NCI-H187 (cell line): ENCODE results near the gene KIF18B.

Experiments
- DNase-seq, 2 experiments: peaks; one replicate each; lab custom pipeline; 2025; lab: John Stamatoyannopoulos, UW

The KIF18B gene

DNA sequence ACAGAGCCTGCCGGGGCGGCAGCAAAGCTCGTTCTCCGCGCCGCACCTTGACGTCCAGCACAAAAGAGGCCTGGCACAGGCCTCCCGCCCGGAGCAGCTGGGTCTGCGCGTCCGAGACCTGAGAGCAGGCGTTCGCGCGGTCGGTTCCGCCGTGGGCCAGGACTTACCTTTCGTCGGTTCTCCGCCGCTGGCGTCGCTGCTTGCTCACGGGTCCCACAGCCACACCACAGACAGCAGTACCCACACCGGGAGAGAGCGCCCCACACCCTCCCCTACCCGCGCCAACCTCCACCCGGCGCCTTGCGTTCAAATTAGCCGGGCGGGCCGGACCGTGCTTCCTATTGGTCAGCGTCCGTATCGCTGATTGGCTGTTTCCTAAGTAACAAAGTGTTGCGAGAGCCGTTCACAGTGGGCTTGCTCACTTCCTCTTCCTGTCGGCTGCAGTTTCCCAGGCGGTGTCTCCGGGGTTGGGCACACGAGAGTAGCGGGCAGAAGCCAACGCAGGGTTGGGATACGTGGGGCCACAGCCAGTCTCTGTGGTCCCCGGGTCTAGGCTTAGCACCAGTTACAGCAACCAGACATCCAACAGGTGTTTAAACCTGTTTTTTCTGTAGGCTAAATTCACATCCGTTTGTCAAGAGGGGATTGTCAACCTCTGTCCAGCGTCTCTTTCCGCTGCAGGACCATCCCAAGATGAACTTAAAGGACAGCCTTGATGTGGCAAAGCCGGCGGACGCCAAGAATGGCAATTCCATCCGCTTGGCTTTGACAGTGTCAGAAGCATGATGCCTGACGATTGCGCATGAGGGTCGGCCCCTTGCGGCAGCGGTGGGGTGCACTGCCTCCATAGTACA is at the start of gene KIF18B:
Gene KIF18B, minus strand, starts transcription at position 313 of the 854 bp plus-strand sequence. CDS start 11,429 bp downstream, outside the sequence.
- DNase-seq: peak; percentile 79 to 90

DNA sequence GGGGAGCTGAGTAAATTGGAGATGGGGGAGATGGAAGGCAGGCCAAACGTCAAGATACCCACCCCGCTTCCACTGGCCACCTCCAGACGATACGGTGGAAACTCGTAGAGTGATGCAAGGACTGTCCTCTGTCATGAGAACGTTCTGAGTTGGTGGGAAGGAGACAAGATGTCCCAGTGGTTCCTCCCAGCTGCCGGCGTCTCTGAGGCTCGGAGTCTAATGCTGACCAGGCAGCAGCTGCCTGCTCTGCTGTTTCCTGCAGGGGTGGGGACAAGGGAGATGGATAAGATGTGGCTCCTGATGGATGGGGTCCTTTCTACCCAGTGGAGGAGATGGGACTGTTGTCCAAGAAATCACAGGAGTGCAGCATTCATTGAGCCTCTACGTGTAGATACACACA is 48.7 kb upstream of the KIF18B start:
- no peak for DNase-seq

DNA sequence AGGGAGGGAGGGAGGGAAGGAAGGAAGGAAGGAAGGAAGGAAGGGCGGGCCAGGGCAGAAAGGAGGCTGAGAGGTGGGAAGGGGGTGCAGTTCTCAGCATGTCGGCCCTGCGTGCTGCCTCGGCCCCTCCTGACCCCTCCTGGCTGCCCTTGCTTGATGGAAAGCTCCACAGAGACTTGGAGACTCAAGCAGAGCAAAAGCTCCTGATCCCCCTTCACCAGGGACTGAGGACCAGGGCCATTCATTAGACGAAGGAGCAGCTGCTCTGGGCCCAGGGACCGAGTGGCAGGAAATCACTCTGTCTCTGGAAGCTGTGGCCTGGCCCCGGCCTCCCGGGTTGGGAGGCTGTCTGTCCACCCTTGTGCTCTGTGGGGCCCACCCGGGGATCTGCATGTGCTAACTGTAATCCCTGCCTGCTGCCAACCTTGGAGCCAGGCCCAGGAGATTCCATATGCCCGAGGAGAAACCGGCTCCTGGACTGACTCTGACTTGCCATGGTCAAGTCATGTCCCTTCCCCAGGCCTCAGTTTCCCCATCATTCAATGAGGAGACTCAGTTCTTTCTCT is 47.9 kb upstream of the KIF18B start:
- no peak for DNase-seq

DNA sequence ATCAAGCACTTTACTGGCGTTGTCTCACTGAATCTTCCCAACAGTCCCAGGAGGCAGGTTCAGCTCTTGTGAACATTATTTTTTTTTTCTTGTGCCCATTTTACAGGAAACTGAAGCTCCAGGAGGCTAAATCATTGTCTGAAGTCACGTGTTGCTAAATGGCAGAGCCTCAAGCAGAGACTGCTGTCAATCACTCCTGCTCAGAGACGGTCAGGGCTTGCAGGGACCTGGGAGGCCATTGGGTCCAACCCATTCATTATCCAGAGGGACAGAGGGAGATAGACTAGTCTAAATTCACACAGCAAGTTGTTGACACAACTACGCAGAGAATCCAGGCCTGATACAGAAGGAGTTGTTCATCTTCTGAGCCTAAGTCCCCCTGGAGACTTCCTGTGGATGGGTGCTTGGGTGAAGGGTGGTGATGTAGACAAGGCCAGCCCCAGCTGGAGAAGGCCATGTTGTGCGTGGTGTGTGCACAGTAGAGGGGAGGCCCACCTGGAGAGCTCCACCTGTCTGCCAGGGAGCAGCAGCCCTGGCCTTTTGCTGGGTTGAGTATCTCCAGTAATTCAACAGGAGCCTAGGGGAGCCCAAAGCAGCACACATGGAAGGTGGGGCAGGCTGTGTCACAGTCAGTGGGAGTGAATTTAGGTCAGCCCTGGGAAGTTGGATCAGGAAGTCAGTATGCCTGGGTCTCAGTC is 44.8 kb upstream of the KIF18B start:
- no peak for DNase-seq

DNA sequence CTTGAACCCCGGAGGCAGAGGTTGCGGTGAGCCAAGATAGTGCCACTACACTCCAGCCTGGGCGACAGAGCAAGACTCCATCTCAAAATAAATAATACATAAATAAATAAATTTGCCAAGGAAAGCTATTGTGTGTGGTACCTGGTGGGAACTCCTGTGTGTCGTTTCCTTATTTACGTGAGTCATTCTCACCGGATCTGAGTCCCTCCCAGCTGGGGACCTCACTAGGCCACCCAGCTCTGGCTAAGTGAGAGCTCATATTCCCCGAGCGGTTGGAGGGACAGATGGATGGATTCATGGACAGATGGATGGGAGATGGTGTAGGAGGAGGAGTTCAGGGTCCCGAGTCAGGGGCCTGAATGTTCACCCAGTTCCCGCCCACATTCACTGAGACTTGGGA is 43.4 kb upstream of the KIF18B start:
- no peak for DNase-seq

DNA sequence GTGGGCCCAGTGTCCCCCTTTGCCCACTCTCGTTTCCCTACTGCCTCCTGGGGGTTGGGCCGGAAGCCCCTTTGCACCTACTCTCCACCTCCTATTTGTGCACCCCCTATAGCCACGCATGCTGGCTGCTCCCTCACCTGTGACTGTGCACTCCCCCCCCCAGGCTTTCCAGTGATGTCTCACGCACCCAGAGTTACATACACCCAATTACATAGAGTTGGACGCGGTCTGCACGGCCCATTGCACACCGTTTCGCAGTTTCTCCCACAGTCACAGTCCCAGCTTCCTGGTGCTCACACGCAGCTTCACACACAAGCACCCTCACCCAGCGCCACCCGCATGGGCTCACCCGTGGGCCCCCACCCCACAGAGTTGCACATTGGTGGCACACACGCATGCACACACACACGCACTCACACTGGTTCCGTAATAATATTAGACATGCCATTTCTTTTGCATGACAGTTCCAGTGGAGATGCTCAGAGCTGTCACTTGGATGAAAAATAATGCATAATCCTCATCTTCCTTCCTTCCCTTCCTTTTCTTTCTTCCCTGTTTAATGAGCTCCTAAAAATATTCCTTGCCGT is 42.1 kb upstream of the KIF18B start:
- no peak for DNase-seq

DNA sequence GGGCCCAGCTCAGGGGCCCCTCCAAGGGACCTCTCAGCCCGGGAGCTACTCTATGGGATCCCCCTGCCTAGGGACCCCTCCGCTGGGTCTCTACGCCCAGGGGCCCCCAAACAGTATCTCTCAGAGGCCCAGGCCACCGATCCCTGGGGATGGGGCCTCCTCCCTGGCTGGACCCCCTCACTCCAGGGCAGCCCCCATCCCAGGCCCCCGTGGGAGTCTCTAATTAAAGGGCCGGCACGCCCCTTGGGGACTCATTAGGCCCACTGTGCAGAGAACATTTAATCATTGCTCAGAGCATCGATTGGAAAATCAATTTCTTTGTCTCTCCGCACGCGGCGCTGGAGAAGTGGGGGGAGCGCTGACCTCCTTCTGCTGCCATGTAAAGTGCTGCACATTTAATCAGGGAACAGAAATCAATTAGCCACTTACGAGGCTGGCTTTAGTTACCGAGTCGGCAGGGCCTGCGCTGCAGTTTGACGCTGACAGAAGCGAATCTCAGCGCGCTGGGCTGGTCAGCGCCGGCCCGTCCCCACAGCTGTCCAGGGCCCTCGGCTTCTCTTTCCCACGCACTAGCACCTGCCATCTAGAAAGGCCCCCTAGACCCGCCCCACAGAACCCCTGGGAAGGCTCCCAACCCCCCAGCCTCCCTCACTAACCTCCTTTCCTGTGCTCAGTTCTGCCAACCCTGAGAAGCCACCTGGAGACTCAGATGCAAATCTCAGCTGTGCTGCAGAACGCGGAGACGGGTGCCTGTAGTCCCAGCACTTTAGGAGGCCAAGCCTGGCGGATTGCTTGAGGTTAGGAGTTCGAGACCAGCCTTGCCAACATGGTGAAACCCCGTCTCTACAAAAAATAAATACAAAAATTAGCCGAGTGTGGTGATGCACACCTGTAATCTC is 40.7 kb upstream of the KIF18B start:
- DNase-seq: no peak

DNA sequence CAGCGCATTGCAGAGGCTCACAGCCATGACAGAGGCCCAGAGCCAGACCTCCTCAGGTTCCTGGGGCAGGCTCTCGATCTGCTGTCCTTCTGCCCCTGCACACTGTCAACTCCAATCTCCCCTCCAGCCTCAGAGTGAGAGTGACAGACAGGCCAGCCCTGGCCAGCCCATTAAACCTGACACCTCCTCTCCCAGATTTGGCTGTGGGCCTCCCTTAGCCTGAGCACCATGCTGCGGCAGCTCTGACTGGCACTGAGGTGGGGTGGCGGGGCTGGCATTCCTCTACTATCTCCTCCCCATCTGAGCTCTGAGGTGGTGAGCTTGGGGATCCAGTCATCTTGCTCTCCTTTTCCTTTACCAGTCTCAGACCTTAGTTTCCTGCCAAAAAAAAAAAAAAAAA is 36.0 kb upstream of the KIF18B start:
- no peak for DNase-seq

DNA sequence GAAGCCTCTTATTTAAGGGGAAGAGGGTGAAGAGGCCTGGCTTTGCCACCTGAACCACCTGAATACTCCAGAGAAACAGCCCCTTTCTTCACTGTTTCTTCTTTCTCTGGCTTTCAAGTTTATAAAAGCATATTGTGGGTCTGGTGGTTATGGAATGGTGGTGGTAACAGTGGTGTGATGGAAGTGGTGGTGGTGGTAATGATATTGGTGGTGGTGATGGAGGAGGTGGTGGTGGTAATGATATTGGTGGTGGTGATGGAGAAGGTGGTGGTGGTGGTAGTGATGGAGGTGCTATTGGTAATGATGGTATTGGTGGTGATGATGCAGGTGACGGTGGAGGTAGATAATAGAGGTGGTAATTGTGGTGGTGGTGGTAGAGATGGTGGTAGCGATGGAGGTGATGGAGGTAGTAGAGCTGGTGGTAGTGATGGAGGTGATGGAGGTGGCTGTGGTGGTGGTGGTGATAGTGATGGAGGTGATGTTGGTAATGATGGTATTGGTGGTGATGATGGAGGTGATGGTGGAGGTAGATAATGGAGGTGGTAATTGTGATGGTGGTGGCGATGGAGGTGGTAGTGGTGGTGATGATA is 34.6 kb upstream of the KIF18B start:
- no peak for DNase-seq

DNA sequence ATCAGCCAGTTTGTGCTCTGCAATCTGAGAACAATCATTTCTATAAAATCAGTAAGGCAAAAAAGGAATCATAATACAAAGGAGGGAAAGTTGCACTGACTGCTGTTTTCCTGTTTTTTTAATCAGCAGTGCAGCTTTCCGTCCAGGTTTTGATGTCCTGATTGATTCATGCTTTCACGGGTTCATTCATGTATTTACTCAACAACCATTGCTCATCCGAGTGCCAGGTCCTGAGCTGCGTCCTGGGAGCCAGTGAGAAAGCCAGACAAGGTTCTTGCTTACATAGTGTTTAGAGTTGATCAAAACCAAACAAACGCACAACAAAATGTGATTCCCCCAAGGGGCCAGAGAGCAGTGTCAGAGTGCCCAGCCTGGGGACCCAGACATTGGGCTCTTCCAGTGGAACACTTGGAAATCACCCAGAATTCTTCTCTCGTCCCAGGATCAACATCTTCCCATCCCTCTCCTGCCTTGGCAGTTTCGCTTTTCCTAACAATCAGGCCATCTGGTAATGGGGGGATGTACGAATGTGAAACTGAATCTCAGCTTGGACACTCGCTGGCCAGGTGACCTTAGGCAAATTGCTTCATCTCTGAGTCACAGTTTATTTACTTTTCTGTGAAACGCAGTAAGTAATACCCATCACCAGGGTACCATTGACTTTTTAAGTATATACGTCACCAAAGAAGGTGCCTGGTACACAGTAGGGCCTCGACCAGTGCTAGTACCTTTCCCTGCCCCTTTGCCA is 33.8 kb upstream of the KIF18B start:
- DNase-seq: no peak

DNA sequence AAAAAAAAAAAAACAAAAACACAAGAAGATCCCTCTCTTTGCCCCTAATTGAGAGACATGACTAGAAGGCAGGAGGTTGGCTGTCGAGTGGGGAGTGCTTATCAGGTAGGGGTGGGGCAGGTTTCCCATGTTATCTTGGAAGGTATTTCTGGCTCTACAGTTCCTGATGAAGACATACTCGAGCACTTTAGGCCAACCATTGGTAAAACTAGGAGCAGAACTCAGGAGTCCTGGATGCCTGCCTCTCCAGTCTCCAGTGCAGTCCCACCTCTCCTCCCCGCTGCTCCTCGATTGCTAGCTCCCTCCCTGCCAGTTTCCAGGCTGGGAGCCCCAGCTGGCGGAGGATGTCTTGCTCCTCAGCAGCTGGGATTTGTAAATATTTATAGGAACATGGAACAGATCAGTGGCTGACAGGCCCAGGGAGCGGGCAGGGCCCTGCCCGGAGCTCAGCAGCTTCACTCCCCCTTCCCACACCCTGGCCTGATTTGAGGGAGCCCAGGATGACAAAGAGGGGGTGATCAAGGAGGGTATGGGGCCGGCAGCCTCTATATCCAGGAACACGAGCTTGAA is 31.9 kb upstream of the KIF18B start:
- DNase-seq: no peak

DNA sequence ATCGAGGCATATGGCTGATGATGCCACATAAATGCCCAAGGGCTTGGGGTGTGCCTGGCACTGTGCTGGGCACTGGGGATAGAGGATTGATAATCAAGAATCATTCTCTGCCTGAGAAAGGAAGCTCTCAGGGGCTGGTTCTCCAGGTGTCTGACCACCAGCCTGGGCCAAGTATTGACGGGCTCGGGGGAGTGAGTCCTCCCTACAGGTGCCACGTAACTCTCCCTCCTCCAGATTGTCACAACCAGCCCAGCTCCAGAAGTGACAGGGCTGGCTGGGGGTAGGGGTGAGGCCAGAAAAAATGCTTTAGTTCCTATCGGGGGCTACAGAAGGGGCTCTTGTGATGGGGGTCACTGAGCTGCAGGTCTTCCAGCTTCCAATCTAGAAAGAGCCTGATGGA is 31.2 kb upstream of the KIF18B start:
- no peak for DNase-seq

DNA sequence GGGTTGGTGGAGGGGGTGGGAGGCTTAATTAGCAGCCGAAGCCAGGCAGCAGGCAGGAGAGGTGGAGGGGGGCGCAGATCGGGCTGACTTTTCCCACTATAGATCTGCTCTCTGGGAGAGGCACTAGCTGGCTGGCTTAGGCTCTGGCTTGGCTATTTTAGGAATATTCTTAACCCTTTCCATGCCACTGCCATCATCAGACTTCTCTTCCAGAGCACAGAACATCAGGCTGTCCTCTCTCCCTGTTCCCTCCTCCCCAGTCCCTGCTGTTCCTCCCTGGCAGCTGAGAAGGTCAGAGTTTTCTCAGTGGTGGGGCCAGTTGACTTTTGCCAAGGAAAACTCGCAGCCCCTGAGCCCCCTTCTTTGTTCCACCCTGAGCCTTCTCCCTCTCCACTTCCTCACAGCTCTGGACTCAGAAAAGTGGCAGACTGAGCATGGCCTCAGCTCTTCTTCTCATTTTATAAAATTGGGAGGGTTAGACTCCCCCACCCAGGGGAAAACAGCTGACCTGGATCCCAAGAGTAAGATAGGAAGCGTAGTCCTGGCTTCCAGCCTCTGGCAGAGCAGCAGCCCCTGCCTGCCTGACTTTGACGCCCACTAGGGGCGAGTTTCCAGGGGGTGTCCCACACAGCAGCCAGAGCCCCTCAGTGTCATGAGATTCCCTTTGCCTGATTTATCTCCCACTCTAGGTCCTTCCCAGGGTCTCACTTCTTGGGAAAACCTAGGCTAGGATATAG is 30.4 kb upstream of the KIF18B start:
- DNase-seq: no peak

DNA sequence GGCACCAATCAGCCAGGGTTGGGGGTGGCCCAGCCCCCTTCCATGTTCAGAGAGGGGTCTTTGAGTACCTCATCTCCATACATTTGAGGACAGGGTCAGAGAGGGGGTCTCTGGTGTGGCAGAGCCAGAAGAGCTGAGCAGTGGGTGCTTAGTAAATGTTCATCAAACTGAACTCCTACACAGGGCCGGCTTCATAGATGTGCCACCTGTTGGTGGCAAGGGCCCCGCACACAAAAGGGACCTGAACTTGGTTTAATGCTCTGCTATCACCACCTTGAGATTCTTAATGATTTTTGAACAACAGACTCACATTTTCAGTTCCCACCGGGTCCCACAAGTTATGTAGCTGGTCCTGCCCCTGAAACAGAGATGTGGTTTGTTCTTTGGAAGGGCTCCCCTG is 29.5 kb upstream of the KIF18B start:
- DNase-seq: no peak

DNA sequence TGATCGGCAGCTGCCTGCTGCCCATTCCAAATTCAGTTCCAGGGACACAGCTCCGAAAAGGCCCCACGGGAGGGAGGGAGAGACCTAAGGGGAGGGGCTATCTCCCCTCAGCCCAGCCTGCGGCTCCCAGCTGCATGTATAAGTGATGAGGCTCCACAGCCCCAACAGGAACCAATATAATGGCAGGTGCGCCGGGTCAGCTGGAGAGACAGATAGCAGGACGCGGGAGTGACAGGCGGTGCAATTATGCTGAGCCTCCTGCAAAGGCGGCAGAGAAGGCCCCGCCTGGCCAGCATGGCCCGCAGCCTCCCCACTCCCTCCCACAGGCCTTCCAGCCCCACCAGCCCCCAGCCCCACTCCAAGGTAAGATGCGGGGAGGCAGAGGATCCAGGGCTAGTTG is 28.6 kb upstream of the KIF18B start:
- no peak for DNase-seq

DNA sequence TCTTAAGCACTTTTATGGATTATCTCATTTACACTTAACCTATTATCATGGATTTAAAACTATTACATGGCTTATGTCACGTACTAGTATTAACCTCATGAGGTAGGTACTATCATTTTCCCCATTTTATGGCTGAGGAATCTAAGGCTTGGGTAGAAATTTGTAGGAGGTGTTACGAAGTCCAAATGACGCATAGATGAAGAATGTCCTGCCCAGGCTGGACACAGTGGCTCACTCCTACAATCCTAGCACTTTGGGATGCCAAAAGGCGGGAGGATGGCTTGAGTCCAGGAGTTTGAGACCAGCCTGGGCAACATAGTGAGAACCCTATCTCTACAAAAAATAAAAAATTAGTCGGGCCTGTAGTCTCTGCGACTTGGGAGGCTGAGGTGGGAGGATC is 25.4 kb upstream of the KIF18B start:
- no peak for DNase-seq

DNA sequence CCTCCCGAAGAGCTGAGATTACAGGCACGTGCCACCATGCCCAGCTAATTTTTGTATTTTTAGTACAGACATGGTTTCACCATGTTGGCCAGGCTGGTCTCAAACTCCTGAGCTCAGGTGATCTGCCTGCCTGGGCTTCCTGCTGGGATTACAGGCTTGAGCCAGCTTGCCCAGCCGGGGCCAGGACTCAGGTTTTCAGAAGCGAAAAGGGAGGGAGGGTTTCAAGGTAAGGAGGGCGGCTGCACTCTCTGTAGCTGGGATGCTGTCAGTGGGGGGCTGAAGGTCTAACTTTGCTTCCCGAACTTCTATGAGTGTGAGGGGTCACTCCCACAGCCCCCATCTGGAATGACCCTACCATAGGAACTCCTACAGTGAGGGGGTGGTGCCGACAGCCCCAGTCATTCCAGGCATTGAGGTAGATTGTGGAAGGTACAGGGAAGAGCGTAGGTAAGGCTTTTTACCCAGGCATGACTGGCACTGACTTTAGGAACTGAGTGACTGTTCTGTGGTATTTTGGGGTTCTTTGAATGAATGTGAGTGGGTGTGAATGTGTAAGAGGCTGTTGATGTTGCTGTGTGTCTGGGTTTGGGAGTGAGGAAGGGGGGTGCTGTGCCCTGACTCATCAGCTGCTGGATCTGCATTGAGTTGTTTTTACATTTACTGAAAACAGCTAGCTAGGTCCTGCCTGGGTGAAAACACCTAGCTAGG is 24.4 kb upstream of the KIF18B start:
- DNase-seq: no peak

DNA sequence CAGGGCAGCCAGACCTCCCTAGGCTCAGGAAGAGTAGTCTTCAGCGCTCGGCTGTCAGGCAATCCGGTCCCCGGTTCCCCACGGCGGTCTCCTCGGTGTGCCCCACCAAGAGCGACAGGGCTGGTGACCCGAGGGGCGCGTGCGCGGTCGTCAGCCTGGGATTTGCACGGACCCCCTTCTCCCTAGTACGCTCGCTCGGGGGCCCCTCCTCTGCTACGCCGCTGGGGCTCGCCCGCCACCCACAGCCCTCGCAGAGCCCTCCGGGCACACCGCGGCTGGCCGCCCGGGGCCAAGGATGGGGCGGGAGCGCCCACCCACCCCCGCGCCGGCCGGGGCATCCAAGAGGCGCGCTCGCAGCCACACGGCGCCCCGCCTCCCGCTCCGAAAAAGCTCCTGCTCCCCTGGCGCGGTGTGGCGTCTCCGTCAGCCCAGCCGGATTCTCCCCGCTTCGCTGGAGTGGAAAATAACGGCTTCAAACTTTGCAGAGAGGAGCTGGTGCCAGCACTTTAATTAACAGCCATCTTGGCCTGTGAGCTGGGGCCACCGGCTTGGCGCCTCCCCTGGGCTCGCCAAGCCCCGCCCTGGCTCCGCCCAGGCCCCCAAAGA is 22.7 kb upstream of the KIF18B start:
- DNase-seq: no peak
